Stimulated activated CD4-positive, alpha-beta T cell treated with anti-CD3 and anti-CD28 coated beads, Interleukin-4, amount 100 ng/mL, for 48 hours (primary cell): Measurements from ENCODE around the gene DCAKD.

ENCODE experiments used
- DNase-seq, 2 donors: peaks; one replicate each; pipeline ENCODE4 v3.0.0-alpha.2; 2020; ENCODE audit warnings: low read depth in 2 of 2

The DCAKD gene

DNA sequence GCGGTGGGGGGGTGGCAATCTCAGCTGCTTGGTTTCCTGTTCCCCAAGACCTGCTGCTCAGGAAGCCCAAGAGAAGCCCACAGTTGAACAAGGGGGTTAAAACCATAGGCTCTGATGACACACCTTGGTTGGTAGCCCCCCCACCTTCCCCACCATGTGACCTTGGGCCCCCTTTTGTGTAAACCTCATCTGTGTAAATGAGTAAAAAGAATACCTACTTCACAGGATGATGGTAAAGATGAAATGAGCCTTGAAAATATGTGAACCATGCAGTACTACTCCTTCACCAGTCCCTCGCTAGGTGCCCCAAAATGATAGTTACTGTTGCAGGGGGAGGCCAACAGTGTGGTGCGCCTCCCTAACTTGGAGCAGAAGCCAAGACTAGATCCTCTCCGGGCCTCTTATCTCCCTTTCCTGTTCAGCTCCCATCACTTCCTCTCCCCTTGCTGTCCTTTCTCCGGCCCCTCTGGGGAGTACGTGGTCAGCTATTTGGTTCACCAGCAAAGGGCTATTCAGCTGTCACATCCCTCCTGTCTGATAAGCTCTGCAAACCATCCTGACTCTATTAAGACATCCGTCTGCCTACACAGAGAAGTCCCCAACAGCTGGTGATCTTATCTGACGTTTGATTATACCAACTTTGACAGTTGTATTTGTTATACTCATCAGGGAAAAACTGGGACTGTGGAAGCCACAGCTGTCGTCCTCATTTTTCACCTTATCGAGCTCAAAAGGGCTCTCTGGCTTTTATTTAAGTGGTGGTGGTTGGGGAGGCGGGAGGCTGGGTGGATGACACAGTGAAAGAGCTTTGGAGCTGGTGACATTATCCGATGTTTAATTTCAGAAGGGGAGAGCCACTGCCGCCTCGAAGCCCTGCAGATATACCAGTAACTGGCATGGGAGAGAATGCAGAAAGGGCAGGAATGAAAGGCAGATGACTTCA is 19.9 kb downstream of the DCAKD start:
- DNase-seq: no peak

DNA sequence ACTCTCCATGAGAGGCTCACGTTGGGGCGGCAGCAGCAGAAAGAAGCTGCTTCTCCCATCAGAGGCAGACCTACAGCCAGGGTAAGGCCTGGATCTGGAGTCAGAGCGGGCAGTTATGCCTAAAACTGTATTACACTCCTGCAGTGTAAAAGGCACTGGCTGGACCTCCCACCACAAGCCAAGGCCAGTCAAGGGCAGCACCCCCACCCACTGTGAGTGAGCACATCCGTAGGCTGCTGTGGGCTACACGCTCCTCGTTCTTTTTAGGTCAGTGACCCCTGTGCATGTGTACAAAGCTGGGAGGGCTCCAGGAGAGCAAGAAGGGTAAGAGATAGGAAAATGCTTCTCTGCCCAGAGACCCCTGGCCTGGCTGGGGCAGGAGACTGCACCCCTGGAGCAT is 20.7 kb downstream of the DCAKD start:
- no peak for DNase-seq

DNA sequence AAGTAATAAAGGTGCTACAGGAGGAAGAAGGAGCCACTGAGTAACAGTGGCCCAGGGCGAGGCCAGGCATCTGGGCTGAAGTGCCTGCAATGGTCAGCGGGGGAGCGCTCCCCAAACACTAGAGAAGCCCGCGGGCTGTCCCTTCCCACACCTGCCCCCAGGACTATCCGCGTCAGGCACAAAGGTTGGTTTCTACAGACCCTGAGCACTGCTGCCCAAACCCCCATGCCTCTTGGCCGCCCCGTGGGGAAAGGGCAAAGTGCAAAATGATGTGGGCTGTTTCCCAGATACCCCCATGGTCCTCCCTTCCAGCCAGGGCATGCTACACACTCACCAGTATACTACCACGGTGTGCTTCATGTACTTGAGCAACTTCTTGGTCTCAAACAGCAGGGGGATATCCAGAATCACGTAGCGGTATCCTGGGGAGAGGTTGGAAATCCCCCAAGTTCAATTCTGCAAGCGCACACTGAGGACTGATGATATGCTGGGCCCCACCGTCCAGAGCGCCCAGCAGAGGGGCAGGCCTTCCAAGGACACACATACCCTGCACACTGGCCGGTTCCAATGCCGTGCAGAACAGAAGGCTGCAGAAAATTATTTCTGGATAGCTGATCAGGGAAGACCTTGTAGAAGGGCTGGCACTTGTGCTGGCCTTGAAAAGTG is 21.5 kb downstream of the DCAKD start:
- no peak for DNase-seq

DNA sequence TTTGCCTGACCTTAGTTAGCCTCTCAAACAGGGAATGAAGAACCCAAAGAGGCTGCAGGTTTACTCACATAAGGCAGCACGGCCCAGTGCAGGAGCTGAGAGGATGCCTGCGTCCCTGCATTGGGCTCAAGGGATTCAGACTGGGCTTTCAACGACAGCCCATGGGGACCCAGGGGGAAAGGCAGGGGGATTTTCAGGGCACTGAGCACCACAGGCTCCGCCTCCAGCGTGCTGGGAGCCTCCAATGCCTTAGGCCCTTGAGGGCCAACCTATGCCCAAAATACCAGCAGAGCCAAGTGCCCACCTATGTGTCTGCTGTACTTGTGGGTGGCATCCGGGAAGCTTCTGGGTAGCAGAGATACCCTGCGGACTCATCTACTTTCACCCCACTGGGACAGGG is 22.3 kb downstream of the DCAKD start:
- DNase-seq: no peak

DNA sequence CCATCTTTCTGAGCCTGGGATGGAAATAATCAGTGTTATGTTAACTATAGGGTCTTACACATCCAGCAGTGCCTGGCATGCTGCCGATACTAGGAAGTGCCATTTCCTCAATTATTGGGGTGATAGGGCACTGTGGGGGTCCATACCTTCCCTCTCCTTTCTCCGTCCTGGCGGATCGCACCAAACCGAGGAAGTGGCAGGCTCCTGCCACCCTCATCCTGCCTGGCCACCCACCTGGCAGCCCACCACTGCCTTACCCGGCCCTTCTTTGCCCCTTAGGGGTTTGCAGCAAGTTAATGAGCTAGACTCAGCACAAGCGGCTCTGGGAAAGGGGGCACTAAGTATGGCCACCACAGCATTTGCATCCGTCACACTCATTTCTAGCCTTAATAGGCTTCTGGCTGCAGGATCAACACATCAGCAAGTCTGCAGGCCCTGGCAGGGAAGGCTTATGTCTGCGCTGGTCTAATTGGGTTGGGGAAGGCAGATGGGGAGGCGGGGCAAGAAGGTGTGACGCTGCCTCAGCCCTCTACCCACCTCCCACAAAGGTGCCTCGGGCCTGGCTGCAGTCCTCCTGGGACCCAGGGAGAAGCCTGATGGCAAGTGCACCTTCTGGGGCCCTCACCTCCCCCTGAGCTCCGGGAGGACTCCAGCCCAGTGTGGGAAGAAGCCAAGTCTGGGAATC is 28.6 kb downstream of the DCAKD start:
- no peak for DNase-seq

DNA sequence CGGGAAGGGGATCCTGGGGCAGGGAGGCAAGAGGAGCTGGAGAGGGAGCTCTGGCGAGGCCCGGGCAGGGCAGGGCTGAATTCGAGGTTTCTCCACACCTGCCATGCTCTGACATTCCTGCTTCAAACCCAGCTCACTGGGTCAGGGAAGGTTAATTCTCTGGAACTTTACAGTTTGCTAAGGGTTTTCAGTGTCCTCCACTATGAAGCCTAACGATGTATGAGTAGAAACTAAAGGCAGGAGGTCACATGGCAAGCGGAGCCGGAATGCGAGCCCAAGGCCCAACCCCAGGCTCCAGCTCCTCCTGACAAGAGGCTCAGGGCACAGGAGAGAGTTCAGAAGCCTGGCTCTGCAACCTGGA is 29.2 kb downstream of the DCAKD start:
- no peak for DNase-seq

DNA sequence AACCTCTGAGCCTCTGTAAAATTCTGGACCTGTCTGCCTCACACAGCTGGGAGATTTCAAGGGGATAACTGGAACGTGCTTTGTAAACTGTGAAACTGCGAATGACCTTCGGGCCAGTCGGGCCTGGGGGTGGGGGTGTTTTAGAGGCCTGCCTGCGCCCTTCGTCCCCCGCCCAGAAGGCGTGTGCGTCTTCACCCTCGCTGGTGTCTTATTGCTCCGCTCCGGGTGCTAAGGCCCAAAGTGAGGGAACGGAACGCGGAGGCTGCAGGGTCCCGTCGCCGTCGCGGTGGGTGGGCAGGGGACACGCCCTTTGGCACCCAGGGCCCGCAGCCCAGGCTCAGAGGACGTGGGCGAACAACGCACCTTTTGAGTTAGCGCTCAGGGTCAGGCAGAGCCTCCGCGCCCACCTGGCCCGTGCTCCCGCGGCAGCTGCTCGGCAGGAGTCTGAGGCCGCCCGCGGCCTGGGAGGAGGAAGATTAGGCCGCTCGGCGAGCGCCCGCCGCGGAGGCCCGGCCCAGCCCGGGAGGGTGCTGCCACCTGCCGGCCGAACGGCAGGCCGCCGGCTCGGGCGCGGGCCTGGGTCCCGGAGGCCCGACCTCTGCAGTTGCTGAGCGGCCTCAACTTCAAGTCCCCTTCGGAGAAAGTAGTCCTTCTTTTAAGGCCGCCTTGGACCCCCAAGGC is 29.7 kb downstream of the DCAKD start:
- DNase-seq: peak; percentile 53 to 71

DNA sequence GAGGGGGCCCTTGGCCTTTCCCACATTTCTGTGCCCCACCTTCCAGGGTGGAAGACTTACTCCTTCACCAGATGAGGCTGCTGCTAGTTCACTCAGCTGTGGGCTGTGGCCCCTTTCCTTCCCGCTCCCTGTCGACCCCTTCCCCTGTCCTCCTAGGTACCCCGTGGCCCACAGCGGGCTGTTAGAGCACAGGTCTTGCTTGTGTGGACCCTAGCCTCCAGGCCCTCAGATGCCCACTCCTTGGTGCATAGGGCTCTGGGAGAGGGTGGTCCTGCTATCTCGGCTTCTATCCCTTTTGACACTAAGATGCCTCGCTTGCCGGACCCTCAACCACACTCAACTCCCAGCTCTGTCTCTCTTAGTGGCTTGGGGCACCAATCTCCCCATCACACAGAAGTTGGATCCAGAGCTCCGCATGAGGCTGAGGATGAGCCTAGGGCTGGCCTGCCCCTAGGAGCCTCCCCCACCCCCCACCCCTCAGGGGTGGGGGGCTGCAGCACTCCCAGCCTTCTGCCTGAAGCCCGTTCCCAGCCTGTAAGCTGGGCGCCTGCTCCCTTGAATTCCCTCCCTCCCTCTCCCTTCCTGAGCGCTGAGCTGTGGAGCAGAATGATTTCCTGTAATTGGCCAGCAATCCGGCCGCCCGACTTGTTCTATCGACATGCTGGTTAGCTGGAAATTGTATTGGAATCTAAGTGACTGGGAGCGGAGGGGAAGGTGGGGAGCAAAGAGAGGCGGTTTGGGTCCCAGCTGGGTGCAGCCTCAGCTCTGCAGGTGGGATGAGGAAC is 30.9 kb downstream of the DCAKD start:
- no peak for DNase-seq

DNA sequence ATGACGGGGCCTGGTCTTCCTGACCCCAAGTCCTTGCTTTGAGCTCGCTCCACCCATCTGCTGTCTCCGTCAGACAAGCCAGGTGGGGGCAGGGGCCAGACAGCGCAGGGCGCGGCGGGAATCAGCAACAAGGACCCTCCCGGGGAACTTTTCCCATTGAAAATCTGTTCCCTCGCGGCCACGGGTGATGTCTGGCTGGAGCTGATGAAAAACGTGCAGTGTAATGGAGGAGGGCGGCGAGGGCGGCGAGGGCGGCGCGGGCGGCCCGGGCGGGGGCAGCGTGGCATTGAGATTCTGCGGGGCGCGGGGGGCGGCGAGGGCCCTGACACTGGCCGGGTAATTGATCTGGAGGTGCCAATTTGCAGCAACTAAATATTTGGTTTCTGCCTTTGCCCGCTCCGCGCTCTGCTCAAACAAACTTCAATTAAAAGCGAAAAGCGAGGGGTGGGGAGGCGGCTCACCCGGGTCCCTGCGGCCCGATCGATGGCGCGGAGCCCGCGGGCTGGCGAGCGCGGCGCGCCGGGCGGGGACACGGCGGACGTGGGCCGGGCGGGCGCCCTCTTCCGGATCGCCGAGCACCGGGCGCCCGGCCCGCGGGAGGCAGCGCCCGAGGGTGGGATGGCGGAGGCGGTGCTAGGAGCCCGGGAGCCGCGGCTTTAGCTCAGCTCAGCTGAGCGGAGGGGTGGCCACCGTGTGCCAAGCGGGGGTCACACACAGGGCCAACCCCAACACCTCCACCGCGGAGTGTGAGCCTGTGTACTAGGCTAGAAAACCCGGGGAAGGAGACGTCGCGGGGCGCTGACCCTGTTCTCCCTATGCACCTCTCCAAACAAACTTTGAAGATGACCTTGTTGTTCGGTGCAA is 32.4 kb downstream of the DCAKD start:
- DNase-seq: peak; percentile 27 to 31

DNA sequence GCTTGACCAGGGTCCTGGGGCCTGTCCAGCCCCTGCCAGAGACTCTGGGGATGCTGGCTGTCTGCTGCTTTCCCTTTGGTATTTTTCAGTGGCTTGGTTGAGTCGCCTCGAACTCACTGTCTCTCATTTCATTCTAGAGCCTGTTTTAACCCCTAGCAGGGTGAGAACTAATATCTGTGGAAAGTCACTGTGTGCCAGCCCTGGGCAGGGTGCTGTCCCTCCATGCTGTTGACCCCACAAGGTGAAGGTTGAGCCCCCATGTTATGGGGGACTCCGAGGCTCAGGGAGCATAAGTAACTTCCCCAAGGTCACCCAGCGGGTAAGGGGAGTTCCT is 33.0 kb downstream of the DCAKD start:
- no peak for DNase-seq

DNA sequence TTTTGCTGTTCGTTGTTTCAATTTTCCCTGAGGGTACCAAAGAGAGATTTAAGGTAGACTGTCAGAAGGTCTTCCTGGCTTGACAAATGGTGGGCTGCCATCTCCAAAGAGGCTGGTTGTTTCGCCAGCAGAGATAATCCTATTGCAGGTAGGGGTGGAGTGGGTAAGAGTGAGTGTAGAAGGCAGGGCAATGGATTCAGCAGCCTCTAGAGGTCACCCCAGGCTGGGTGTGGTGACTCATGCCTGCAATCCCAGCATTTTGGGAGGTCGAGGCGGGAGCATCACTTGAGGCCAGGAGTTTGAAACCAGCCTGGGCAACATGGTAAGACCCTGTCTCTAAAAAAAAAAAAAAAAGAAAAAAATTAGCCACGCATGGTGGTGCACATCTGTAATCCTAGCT is 34.6 kb downstream of the DCAKD start:
- DNase-seq: no peak

DNA sequence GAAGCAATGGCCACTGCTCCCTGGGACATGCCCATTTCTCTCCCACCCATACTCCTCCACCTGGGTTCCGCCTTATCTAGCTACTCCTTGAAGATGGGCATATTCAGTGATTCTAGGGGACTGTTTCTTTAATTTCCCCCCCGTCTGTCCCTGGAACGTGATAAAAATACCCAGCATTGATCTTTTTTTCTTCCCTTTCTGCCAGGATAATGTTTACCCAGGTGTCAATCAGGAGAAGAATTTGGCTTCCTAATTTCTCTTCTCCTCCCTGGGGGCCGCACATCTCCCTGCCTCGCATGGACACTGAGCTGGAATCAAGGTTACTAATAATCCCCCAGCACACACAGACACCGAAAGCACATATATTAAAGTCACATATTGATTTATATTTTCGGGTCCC is 35.2 kb downstream of the DCAKD start:
- no peak for DNase-seq

DNA sequence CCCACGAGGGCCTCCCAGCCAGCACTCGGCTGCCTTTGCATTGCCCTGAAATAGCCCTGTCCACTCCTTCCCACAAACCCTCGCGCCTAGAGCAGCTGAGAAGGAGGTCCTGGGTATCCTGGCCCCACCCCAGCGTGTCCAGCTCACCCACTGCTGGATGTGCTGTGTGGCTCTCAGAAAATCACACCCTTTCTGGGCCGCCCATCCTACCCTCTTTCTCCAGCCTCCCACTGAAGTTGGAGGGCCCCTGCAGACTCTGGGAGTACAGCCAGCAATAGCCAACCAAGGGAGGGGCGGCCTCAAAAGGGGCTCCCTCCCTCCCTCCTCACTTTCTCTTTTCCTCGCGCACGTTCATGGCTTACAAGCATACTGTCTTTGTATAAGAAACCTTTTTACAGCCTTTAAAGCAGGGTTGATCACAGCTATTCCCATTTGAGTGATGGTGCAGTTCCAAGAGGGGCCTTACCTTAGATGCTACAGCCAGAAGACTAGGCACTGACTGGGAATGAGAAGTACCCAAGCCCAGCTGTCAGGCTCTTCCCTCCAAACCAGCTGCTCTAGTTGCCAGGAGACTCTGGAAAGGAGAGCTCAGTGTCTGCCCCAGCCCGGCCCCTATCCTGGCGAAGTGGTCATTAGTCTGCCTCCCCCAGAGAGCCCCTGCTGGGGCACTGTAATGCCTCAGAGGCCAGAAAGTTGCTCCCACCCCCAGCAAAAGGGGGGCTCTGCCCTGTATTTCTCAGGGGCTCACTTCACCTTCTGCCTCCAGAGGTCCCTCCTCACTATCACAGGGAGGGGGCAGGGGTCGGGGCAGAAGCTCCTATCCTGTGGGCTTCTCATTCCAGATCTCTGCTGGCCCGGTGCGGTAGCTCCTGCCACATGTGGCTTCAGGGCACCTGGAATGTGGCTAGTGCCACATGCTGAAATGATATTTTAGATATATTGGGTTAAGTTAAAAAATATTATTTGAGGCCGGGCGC is 38.1 kb downstream of the DCAKD start:
- no peak for DNase-seq

DNA sequence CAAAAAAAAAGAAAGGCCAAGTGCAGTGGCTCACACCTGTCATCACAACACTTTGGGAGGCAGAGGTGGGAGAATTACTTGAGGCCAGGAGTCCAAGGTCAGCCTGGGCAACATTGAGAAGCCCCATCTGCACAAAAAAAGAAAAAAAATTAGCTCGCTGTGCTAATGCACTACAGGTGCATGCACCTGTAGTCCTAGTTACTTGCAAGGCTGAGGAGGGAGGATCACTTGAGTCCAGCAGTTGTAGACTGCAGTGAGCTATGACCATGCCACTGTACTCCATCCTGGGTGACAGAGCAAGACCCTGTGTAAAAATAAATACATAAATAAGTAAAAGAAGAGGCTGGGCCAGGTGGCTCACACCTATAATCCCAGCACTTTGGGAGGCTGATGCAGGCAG is 39.7 kb downstream of the DCAKD start:
- no peak for DNase-seq

DNA sequence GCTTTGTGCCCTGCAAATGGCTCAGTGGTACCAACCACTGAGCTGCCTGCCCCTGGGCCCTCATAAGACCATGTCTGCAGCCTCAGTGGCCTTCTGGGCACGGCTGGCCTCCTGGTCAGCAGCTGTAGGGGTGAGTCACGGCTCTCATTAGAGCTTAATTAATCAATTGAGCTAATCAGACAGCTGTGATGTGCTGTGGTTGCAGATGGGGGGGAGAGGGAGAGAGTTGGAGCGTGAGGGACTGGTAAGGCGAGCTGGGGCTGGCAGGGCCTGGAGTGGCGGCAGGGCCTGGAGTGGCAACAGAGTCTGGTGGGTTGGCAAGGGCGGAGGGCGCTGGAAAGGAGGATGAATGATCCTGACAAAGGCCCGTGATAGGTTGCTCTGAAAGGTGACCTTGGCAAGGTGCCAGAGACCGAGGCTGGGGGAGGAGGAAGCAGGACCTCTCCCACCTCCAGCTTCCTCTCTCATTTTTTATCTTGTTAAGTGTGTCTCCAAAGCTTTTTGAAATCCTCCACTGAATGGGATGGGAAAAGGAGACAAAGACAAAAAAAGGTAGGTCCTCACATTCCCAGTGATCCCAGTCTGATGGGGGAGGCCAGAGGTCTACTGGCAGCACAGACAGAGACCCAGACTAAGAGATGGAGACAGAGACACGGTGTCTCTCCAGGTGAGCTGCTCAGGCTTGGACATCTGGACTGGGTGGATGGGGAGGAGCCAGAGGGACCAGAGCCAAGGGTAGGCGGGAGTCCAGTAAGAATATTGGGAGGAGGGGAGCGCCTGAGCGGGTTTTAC is 41.6 kb downstream of the DCAKD start:
- DNase-seq: no peak

DNA sequence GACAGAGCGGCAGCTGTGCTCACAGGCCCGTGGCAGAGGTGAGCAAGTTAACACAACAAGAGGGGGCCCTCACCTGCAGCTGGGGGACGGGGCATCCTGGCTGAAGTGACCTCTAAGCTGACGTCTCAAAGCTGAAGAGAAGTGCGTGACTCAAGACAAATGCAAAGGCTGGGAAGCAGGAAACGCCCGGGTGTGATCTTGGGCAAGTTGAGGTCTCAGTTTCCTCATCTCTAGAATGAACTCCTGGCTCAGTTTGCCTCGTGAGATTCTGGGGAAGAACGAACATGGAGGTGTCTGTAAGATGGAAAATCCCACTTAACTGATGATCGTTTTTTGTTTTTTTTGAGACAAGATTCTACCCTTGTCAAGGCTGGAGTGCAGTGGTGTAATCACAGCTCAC is 43.2 kb downstream of the DCAKD start:
- DNase-seq: no peak

DNA sequence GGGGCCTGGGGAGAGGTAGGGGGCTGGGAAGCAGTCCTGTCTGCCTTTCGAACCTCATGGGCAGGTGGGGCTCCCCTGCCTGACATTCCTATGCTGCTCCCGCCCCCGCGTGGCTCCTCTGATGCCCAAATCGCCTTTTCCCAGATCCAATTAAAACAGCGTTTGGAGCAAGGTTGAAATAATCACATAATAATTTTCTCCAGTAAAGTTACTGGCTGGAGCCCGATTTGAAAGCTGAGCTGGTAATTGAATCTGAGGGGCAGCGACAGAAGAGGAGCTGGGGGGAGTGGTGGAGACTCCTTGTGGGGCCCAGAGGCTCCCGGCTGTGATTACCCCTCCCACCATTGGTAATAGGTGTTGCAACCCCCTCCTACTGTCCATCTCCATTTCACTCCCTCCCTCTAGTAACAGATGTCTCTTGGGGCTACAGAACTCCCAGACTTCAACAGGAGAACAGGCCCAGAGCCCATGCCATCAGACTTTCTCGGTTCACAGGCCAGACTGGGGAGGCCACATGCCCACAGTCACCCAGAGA is 44.4 kb downstream of the DCAKD start:
- no peak for DNase-seq

DNA sequence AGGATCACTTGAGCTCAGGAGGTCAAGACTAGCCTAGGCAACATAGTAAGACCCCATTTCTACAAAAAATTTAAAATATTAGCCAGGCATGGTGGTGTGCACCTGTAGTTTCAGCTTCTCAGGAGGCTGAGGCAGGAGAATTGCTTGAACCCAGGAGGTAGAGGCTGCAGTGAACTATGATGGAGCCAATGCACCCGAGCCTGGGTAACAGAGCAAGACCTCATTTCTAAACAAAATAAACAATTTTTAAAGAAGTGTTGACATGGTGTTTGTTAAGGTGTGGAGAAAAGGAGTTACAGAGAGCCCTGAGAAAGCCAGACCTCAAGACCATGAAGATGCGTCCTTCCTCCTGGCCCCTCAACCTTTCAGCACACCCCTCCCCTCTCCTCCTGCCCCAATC is 45.7 kb downstream of the DCAKD start:
- no peak for DNase-seq
